ENCODE results near the gene ASPRV1.
A peak's percentile ranks its signal among the peaks of the same experiment; 100 is the strongest.

The ASPRV1 gene

DNA sequence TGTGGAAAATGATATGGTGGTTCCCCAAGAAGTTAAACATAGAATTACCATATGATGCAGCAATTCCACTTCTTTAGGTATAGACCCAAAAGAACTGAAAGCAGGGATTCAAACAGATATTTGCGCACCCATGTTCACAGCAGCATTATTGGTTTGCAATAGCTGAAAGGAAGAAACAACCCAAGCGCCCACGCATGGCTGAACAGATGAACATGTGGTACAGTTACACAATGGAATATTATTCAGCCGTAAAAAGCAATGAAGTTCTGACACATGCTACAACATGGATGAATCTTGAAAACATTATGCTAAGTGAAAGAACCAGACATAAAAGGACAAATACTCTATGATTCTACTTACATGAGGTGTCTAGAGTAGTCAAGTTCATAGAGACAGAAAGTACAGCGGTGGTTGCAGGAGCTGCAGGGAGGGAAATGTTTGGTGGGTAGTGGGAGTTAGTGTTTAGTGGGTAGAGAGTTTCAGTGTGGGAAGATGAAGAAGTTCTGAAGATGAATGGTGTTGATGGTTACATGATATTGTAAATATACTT is 26.7 kb upstream of the ASPRV1 start:
- no peak for DNase-seq (ENCODE audit: low read depth)

DNA sequence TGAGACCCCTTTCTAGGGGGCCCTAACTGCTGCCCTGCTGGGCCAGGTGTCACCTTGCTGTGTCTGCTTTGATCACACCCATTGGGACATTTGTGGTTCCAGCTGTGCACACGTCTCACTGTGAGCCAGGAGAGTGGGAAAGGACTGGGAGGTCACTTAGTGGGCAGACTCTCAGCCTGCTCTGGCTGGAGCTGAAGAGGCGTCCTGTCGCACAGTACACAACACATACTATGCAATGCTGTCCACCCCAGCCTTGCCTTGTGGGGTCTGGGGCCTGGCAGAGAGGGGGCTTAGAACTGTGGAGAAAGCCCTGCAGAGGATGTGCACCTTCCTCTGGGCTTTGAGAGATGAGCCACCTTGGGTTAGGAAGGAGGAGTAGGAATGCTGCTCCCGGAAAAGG is 25.3 kb upstream of the ASPRV1 start:
- DNase-seq (ENCODE audit: low read depth), result no peak

DNA sequence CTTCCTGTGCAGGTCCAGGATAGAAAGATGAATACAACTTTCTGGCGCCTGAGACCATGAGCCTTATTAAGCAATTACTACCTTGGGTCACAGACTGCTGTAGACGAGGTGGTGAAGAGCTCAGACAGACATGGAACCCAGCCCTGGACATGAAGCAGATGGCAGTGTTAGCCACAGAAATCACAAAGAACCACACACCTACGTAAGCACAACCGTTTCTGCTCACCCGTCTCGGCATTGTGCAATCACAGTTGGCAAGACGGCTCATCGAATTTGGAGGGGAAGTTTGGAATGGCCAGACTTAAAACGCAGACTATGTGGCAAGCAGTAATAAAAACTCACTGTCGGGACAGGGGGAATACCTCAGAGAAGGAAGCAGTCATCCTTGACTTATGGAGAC is 24.3 kb upstream of the ASPRV1 start:
- DNase-seq (ENCODE audit: low read depth), result peak; percentile 9

DNA sequence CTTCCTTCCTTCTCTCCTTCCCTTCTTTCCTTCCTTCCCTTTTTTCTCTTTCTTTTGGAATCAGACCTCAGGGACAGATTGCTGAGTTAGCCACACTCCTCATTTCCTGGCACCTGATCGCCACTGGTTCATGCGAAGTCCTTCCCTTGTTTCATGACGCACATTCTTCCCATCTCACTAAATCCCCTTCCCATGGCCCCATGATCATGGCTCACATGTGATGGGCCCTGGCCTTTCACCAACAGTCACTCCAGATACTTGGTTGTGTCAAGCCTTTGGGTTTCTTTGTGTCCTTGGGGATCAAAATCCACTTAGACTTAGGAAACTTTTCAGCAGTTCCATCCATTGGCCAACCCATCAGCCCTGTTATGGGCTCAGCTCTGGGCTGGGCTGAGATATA is 23.8 kb upstream of the ASPRV1 start:
- DNase-seq (ENCODE audit: low read depth), result no peak

DNA sequence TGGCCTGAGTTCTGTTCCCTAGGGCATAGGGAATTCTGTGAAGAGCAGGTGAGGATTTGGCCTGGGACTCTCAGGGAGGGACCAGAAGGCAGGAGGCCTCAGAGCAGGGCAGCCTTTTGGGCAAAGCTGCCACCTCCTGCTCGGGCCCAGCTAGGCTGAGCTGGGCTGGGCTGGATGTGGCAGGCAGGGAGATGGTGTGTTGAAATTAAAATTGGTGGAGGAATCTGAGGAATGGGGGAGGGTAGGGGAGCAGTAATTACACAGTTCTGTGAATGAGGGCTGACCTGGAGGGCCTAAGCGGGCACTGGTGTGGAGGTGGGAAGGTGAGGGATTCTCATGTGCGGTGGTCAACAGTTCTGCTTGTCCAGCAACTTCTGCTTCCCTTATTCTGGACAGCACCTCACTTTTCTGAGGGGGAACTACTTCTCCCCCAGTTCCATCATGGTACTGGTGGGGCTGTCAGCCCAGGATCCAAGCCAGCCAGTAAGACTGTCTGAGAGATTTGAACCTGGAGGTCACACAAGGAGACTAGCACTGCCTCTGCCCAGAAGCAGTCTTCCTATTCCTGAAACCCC is 22.0 kb upstream of the ASPRV1 start:
- no peak for DNase-seq (ENCODE audit: low read depth)

DNA sequence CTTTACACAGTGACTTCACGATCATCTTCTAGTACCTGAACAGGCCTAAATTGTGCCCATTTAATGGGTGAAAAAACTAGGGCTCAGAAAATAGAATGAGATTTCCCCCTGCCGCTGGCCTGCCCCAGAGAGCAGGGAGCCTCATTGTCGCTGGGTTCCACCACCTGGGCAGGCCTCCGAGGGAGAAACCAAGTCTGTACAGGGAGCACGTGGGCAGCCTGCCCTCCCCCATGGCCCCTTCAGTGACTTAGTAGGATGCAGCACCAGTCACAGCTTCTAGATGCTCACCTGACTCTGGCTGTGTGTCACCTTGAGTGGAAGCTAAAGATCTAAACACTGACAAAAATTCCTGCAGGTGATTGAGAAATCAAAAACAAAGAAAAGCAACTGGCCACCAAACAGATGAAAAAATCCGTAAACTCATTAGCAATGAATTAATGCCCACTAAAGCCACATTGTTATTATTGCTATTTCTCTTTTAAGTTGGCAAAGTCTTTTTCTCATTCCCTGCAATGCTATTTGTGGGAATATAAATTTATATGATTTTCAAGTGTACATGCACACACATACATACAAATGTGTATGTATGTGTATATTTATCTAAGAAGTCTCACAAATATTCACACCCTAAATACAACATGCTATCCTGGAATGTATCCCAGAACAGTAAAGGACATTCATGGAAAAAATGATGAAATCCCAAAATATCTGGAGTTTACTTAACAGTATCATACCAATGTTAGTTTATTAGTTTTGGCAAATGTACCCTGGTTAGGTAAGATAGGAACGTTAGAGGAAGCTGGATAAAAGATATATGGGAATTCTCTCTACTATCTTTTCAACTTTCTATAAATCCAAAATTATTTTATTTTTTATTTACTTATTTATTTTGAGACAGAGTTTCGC is 18.7 kb upstream of the ASPRV1 start:
- DNase-seq (ENCODE audit: low read depth), result peak; percentile 24

DNA sequence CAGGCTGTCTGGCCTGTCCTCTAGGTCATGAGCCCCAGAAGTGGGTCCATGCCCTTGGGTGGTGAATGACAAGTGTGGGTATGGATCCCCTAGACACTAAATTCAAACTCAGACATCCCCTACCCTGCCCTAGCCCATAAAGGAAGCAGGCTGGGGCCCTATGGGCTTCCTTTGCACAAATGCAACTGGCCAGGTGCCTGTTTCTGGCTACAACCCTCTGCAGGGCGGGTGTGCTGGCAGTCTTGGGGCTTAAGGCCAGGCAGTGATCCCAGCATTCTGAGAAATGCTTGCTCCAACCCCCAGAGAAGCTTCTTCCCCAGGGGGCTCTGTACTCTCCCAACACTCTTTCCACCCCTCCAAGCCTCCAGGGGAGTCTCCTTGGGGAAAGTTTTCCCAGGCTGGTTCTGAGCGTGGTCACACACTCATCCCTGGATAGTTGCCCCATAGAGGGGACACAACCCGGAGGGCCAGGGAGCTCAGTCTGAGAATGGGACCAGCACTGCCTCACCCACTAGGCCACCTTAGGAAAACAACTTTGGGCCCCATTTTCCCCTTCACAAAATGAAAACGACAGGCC is 16.6 kb upstream of the ASPRV1 start:
- DNase-seq (ENCODE audit: low read depth), result no peak

DNA sequence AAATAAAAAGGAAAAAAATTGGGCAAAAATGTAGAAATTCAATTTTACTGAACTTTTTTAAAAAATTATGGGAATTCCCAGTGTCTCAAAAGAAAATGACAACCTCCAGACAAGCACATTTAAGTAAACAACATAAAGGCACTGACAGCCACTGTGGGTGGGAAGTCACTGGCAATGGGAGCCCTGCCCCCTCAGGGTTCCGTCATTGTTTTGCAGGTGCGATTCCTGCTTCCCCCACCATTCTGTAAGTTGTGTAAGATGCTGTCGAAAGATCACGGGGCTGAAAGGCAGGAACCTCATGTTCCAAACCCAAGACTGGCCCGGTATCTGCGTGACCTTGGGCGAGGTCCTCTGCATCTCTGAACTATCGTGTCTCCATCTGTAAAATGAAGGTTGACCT is 15.8 kb upstream of the ASPRV1 start:
- DNase-seq (ENCODE audit: low read depth), result no peak

DNA sequence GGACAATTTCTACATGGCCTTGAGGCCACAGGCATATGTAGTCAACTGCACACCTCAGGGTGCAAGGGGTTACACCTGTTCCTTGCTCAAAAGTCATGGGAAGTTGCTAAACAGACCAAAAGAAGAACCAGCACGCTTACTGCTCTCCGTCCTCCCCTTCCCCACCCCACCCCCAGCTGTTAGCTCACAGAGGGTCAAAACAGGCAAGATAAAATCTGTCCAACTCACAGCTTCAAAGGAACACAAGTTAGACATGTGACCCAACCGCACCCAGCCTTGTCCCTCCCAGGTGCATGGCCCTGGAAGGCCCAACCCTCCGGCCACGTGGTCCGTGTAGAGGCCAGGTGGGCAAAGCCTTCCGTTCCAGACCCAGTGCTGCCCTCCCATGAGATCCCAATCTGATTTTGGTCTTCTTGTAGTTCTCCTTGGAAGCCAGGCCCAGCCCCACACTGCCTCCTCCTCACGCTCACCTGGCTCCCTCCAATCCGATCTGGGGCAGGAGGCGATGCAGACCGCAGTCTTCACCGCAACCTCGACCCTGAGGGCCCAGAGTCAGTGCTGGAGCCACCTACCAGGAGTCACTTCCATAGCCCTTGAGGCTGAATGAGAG is 14.5 kb upstream of the ASPRV1 start:
- no peak for DNase-seq (ENCODE audit: low read depth)

DNA sequence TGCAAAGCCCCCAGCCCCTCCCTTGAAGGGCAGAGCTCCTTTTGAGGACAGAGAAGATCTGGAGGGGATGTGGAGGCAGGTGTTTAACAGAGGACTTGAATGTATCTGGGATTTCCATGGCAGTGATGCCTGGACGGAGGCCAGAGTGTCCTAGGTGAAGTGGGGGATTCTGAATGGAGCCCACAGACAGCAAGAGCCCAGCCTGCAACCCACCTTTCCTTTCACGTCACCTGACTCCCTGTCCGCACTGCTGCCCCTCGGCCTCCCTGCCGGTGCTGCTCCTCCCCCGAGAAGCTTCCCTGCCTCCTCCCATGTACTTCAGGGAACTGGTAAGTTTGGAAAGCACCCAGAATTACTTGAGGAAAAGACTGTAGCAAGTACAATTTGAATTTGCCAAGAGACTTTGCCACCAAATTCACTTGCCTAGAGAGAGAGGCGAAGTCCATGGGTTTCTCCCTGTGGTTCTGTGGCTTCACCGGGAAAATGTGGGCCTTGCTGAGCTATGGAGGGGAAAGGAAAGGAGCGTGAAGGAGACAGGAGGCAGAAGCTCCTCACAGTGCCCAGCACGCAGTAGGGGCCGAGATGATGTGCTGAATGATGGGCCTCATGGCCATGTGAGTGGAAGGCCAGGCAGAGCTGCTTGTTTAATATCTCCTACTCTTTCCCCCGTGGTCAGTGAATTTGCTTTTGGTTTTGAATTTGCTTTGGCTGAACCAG is 13.9 kb upstream of the ASPRV1 start:
- DNase-seq (ENCODE audit: low read depth), result no peak

DNA sequence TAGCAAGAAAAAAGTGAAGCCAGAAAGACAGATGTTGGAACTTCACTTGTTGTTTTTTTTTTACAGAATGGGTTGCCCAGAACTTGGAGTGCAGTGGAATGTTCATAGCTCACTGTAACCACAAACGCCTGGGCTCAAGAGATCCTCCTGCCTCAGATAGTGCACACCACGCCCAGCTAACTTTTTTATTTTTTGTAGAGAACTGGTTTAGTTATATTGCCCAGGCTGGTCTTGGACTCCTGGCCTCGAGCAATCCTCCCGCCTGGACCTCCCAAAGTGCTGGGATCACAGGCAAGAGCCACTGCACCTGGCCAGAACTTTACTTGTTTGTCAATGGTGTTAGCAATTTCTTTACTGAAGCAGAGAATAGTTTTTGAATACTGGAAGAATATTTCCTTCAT is 11.9 kb upstream of the ASPRV1 start:
- DNase-seq (ENCODE audit: low read depth), result peak; percentile 43

DNA sequence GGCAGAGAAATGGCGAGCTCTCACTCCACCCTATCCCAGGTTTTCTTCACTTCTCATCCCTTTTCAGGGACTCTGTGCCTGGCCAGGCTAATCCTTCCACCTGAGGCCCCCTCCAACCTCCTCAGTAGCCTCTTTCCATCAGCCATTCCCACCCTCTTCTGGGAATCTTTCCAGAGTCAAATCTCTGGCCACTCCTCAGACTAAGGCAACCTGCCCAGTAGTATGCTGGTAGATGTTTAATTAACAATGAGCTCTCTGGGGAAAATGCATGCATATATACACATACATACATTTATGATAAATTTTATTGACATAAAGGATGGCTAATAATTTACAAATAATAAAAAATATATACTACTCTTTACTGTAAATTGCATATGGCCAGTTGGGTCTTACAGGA is 11.4 kb upstream of the ASPRV1 start:
- no peak for DNase-seq (ENCODE audit: low read depth)

DNA sequence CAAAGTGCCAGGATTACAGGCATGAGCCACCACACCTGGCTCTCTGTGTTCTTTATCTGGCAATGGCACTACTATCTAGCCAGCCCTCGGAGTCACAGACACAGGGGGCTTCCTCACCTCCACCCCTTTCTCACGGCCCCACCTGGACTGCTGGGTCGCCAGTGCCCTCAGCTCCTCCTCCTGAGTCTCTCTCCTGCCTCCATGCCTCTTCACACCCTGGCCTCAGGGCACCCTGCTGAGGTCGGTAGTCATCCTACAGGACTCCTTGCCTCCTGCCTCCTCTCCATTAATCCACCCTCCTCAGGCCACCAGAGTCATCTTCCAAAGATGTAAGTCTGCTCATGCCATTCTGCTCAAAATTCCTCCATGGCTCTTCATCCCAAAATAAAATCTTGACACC is 8.6 kb upstream of the ASPRV1 start:
- DNase-seq (ENCODE audit: low read depth), result no peak

DNA sequence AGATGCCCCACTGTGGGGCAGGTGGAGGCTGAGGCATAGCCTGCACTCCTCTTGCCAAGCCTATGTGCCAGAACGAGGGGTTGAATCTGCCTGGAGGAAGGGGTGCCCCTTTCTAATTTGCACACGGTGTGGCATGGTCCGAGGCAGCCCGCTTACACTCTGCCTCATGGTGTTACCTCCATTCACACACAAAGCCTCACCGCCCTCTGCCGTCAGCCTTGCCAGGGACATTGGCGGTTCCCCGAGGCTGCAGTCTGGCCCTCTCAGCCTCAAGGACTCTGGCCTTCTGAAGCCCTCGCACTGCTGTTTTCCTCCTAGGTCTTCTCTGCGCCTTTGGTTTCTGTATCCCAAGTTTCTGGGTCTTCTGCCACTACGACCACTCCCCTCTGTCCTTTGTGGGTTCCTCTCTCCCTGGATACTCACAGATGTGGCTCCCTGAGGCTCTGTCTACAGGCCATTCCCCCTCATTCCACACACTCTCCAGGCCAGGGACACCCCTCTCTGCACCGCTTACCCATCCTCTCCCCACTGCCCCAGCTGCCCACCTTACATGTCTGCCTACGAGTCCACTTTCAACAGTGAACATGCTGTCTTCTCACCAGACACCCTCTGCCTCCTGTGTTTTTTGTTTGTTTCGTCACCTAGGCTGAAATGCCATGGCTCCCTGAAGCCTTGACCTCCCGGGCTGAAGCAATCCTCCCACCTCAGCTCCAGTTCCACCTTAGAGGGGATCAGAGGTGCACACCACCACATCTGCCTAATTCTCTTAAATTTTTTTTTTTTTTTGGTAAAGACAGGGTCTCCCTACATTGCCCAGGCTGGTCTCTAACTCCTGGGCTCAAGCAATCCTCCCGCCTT is 7.9 kb upstream of the ASPRV1 start:
- DNase-seq (ENCODE audit: low read depth), result no peak

DNA sequence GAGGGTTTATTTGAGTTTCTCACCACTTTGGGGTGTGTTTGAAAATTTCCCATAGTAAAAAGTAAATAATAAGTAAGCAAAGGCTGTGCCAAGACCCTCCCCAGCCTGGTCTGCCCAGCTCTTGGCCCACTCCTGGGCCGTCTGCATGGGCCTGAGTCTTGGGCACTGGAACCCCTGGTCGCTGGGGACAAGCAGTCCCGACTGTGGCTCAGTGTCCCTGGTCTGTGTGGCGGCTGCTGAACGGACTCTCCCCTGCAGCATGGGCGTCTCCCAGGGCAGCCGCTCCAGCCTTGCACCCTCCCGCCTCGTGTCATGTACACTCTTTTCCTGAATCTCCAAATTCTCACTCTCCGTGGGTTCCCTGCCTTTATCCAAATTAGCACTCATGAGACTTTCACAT is 7.2 kb upstream of the ASPRV1 start:
- no peak for DNase-seq (ENCODE audit: low read depth)

DNA sequence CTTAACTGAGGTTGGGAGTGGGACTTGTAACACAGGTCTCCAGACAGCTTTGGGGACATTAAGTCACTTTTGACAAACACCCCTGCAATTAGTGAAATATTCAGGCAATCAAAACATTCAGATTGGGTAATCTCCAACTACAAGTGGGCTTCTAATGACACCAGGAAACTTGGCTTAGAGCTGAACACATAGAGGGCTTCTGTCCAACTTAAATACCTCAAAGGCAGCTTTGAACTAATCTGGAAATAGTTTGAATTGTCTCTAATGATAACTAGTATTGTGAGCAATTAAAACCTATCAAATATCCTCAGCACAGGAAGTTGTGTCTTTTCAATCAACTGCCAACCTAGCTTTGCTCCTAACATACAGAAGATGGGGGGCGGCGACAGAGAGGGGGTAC is 5.1 kb upstream of the ASPRV1 start:
- DNase-seq (ENCODE audit: low read depth), result no peak

DNA sequence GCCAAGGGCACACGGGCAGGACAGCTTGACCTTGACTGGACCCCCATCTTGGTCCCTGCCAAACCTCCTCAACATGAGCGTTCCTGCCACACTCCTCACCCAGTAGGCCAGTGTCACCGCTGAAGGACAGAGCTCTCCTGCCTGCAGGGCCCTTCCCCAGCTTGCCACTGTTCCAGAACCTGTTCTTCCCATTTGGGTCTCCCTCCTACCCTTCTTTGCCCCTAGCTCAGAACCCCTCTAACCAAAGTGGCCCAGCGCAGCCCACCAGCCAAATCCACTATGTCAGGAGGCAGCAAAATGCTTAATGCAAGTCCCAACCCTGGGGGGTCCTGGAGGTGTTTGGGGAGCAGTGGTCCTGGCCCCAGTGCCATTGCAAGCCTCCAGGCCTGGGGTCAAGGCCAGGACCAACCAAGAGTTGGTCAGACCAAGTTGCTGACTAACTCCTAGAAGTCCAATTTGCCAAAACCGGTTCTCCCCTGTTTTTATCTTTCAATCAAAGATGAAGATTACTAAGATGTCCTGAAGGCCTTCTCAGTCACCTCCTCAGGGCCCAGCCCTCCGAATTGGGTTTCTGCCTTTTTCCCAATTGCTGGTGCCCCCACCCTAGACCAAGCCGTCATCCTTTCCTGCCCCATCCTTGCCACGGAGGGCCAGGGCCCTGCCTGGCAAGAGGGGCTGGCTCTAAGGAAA is 4.5 kb upstream of the ASPRV1 start:
- no peak for DNase-seq (ENCODE audit: low read depth)

DNA sequence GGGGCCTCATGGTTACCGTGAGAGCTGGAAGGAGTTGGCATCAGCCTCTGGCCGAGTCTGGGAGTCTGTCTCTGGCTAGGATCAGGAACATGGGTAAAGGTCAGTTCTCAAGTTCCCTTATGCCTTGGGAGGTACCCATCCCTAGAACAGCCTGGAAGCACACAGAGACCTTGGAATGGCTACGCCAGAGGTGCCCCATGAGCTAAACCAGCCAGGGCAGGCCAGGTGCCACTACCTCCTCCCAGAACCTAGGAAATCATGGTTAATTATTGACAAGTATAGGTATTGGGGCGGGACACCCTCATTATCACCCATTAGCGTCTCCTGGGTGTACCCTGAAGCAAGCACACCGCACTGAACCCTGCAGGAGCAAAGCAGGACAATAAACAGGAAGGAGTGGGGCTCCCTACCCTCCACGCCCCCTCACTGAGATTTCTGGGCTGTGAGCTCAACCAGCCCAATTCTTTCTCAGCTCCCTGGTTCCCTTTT is 3.0 kb upstream of the ASPRV1 start:
- DNase-seq (ENCODE audit: low read depth), result no peak

DNA sequence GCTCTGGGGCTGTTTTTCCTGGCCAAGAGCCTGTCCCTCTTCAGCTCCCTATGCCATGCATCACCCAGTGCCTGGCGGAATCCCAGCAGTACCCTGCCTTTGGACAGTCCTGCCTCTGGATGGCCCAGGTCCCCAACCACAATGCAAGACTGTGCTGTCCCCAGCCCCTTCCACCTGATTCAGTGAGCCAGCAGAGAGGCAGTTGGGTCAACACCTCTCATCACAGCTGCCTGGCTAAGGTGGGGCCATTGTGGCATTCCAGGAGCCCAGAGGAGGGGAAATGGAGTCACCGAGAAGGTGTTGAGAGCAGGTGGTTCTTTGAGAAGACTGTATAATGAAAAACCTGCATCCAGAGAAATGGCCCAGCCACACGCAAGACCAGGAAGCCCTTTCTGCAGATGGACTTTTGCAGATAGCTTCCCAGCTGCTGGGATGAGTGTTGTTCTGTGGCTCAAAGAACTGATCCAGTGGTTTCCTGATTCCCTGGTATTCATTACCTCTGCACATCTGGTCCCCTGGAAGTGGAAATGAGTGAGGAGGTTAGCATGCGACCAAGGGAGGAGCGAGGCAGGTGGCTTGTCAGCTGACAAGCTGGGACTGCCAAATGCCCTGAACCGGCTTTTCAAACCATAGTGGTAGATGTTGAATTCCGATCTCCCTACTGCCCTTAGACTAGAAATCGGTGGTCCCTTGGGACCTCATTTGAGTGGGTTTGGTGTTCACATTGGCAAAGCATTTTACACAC is 1.7 kb upstream of the ASPRV1 start:
- no peak for DNase-seq (ENCODE audit: low read depth)

DNA sequence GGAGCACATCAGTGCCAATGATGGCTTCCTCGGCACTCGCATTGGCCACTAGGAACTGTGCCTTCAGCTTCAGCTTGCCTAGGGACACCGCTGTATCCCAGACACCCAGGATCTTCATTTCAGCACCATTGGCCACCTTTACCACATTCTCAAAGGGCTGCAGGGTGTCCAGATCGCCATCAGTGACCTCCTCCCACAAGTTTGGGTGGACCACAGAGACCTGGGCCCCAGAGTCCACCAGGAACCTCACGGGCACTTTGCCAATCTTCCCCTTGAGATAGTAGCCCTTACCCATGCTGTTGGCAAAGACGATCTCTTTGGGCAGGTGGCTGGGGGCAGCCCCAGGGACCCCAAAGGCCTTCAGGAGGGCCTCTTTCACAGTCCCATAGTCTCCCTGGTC is 610 bp downstream of the ASPRV1 start:
- DNase-seq (ENCODE audit: low read depth), result no peak
